NCI-H2081 (cell line): ENCODE measurements around the gene KSR1.

Experiments used
- DNase-seq, 2 experiments: peaks; one replicate each; lab custom pipeline; 2025; lab: John Stamatoyannopoulos, UW

The KSR1 gene

DNA sequence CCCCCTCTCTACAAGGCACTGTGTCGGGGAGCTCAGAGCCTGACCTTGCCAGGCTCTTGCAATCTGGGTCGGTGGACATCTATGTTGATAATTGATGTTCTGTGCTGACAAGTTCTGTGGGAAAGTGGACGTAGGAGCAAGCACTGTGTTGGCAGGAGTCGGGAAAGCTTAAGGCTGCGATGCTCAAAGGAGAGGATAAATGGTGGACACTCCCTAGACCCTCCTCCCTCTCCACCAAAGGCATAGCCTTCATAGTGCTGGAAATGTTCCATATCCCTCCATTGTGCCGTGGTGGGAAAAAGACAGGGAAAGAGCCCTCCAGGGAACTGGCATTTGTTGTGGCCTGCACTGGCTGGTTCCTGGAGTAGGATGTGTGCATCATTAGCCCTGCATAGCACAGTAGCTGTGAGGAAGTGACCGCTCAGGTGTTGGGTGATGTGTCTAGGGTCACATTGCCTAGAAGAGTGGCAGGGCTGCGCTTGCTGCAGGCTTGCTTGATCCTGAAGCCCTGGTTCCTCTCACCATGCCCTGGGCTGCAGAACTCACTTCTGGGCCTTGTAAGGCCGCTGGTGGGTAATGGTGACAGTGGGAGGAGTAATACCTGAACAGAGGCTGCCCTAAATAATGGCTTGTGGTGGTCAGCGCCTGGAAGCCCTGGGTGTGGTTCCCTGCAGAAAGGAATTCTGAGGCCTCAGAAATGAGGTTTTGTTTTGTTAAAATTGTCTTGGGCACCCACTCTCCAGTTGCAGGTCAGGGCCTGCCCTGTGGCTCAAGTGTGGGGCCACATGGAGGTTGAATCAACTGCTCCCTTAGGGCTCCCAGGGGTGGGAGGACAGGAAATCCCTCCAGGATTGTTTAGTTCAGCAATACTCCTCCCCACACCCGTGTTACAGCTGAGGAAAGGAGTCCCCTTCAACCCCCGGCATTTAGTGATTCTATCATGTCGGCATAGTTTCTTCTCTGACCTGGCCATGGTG, 62.6 kb downstream of the KSR1 start:
- no peak for DNase-seq

DNA sequence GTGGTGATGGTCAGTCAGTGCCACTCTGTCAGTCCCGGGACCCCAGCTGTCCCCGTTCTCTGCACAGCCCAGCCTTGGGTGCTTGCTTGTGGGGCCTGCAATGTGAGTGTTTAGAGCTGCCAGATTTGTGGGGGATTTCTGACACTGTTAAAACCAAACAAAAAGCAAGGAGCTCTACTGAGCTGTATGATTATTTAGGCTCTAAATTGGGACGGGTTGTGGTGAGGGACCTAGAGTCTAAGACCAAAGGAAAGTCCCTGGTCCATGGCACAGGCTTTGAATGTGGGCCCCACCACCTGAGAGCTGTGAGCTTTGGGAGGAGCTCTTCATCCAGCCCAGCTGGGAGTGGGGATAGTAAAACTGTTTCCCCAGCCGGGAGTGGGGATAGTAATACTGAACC, 63.3 kb downstream of the KSR1 start:
- DNase-seq, result no peak

DNA sequence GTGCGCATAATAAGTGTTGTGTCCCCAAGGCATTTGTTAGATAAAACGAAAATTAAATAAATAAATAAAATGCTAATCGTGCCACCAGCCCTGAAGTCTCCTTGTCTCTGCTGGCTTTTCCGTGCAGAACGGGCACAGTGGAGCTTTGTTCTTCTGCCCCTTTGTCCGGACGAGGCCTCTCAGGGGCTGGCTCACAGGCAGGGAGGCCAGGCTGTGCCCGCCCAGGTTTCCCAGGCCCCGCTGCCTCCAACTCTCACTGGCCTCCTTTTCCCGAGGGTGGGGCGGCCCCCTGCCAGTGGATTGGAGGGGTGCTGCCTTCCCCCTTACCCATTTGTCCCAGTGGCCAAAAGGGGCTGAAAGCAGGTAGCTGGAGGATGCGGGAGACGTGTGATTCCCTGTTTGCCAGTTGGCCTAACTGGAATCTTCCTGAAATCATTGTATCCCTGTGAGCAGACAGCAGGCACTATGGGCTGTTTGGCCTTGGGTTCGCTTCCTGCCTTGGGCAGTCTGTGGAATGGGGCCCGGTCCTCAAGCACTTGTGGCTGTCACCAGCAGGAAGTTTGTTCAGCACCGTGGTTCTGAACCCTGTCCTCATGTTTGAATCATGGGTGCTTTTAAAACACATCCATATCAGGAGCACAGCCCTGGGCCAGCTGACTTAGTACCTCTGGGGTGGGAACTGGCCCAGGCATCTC, 64.4 kb downstream of the KSR1 start:
- no peak for DNase-seq

DNA sequence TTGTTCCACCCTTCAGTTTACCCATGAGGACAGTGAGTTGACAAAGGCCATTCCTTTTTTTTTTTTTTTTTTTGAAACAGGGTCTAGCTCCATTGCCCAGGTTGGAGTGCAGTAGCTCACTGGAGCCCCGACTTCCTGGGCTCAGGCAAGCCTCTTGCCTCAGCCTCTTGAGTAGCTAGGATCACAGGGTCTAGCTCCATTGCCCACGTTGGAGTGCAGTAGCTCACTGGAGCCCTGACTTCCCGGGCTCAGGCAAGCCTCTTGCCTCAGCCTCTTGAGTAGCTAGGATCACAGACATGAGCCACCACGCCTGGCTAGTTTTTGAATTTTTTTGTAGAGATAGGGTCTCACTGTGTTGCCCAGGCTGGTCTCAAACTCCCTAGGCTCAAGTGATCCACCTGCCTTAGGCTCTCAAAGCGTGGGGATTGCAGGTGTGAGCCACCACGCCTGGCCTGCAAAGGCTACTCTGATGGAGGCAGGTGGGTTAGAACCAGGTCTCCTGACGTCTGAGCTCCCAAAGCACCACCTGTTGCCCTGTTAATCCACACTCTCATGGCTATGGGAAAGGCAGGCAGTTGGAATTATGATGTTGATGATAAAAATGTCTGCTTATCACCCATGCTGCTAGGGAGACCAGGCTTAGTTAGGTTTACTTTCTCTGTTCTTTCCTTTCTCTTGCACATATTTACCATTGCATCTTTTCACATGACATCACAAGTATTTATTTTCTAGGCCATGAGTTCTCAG, 65.2 kb downstream of the KSR1 start:
- DNase-seq, result no peak

DNA sequence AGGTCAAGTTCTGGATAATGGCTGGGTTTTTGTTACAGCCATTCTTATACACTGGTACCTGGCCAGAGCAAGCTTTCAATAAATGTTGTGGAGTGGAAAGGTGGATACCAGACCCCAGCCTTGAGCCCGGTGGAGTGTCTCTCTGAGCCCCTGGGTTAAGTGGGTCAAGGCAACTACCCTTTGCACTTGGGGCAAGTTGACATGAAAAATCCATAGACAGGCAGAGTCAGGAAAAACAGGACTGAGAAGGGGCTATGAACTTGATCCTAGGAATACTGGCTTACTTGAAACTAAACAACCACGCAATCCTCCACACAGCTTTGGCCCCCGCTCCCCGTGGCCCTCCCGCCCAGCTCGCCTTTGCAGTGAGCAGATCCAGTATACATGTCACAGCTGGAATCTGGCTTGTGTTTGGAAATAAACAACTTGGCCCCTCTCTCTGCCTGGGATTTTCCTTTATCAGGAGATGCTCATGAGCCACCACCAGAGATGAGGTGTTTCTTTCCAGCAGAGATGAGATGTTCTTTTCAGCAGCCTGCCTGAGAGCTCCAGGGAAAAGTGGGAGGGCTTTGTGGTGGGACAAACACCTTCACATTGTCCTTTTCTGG, 65.9 kb downstream of the KSR1 start:
- DNase-seq, result no peak

DNA sequence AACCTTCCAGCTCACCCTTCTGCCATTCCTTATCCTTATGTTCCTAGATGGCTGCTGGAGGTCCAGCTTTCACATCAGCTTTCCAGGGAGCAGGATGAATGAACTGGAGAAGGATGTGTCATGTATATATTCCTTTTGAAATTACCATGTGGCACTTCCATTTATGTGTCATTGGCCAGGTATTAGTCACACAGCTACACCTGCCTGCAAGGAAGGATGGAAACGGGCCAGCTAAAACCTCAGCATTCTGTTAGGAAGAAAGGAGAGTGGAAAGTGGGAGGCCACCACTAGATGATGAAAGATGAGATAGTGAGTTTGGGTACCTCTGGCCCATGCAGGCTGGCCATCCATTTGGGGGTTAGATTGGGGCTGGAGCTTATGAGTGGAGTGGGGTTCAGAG, 67.5 kb downstream of the KSR1 start:
- DNase-seq, result no peak

DNA sequence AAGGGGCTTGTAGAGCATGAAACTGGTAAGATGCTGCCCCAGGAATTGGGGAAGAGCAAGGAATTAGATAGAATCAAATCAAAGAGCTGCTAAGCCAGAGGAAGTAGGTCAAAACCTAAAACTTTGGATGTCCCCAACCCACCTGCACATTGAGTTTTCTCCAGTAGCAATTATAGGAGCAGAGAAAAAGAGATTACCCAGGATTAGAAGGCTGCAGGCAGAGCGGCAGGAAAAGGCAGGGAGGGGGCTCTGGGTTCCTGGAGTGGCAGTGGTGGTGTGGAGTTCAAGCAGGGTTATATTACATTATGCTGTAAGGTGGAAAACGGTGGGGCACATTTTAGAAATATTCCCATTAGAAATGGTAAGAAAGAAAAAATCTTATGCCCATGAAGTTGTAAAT, 68.3 kb downstream of the KSR1 start:
- DNase-seq, result no peak

DNA sequence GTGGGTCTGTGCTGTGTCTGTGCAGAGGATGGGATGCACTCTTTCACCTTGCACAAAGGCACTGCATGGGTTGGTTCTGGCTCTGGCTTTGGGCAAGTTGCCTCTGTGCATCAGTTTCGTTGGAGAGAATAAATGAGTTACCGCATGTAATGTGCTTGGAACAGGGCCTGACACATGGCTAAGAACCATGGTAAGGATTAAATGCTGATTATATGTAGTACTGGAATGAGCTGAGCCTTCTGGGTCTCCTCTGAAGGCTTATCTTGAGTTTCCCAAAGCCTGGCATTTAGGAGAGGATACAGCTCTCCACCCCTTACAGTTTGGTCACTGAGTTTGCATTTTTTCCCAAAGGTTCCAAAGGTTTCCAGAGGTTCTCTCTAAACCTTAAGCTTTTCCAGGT, 69.1 kb downstream of the KSR1 start:
- no peak for DNase-seq

DNA sequence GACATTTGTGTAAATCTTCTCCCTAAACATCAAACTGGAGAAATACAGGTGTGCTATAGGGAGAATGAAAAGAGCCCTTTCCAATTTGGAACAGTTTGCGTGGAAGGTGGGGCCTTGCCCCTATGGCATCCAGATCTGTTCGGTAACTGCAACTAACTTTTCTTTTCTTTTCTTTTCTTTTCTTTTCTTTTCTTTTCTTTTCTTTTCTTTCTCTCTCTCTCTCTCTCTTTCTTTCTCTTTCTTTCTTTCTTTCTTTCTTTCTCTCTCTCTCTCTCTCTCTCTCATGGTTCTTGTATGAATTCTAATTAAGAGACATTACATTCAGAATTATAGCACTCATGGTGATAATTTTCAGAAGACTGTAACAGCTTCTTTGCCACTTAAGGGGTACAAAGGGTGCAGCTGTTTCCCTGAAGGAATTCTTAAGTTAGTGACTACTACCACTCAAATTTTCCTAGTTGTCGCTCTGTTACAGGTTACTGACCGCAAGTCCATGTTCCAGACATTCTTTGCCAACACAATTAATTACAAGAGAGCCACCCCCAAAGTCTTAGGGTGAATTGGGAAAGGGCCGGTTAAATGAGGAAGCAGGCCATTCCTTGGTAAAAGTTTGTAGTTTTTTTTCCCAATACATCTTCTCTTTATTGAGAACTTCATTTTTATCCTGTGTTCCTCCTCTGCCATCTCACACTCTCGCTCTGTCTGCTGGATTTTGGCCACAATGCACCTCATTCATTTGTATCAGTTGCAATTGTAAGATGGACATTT, 69.8 kb downstream of the KSR1 start:
- no peak for DNase-seq

DNA sequence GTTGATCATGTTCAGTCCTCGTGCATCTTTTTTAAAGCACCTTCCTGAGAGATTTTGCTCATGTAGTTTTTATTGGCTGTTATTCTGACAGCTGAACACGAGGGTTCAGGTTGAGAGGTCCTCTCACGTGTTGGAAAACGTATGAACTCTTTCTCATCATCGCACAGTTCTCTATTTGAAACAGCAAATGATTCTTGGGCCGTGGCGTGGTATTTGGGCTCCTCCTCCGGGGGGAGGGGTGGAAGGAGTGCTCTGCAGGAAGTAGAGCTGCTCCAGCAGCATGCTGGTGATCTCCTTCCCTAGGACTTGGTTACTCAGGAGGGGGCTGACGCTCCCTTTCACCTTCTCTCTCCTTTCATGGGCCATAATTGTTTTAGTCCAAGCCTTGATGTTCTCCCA, 70.4 kb downstream of the KSR1 start:
- DNase-seq, result no peak

DNA sequence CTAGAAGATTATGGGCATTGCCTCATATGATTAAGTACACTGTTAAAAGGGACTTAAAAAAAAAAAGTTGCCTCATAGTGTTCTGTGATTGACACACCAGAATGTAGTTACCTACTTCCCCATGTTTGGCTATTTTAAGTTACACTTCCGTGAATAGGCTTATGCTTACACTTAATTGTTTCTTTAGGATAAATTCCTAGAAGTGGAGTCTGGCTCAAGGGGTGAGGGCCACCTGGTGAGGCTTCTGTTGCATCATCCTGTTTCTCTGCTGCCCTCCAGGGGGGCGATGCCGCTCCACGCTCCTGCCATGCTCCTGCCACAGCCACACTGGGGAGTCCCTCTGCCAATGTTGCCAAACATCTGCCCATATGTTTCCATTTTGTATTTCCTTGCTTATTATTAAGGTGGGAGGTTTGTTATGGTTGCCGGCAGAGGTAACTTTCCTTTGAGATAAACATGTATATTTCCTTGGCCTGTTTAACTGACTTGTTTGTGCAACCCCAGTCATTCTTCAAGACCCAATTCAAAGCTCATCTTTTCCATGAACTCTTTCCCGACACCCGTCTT, 73.1 kb downstream of the KSR1 start:
- peak in 1 of 2 experiments; percentile 4 for DNase-seq

DNA sequence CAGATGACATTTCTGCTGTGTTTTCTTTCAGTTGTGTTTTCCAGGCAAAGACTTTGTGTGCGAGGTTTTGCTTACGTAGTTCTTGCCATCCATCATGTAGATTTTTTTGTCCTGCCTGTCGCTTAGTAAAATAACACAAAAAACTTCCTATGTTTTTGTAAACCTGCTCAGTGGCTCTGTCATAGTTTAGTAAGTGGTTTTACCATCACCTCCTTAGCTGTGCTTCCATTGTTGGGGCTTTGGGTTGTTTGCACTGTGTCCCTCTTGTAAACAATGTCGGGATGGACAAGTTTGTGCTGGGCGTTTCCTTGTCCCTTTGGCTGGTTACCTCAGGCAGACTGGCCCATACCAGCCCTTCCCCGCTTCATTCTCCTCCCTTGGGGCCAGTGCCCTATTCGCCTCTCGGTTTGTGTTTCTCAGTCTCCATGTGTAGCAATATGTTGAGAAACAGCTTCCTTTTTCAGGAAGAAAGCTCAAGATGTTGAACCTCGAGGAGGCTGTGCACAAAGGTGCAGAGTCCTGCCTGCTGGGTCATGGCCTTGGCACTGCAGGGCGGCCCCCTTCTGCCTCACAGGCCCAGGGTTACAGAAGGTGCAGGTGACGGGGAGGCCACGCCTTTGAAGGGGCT, 74.6 kb downstream of the KSR1 start:
- no peak for DNase-seq

DNA sequence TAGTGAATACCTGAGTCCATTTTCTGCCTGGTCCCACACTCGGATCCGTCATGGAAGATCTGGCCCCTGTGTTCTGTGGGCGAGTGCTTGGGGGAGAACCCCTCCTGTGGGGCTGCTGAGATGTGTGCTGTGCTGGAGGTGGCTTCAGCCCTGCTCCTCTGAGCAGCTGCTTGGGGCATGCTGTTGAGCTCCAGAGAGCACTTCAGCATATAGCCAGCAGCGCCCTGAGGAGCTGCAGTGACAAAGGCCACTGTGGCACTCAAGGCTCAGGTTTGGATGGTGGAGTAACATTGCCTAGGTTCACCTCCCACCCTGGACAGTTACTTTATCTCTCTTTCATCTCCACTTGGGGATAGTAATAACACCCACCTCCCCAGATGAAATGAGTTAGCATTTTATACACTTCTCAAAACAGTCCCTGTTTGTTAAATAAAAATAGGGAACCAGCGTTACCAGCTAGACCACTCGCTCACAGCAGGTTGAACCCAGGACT, 75.3 kb downstream of the KSR1 start:
- no peak for DNase-seq

DNA sequence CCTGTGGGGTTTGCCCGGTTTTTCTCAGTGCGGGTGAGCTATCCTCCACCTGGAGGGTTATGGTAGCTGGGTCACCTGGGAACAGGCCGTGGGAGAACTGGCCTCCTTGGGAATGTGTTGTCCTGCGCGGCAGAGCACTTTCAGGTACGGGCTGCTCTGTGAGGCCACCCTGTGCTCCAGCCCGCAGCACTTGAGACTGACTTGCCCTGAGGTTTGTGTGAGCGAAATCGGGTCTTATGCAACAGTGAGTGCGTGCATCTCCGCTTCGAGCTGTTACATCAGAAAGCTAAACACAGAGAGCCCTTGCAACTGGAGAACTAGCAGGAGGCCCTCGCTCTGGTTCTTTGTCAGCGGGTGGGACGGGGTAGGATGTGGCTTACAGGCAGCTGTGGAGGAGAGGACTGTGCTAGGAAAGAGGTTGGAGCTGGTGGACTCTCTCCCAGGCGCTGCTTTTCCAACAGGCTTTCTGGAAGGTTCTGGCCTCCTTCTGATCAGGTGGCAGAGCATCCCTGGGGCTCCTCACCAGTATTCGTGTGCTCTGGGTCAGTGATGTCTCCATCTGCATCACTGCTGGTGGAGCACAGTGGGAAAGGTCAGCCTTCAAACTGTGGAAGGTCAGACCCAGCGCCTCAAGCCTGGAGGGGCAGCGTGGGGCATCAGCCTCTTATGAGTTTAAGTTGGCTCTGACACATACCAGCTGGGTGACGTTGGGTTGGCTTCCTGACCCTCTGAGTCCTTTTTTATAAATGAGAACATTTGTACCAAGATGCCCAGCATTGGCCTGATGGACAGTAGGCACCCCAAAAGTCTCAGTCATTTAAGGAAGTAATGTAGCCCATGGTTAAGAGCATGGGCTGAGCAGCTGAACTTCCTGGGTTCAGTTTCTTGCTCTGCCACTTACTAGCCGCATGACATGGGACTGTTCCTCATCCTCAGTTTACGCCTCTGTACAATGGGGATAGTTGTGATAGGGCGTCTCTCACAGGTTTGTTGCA, 76.3 kb downstream of the KSR1 start:
- no peak for DNase-seq

DNA sequence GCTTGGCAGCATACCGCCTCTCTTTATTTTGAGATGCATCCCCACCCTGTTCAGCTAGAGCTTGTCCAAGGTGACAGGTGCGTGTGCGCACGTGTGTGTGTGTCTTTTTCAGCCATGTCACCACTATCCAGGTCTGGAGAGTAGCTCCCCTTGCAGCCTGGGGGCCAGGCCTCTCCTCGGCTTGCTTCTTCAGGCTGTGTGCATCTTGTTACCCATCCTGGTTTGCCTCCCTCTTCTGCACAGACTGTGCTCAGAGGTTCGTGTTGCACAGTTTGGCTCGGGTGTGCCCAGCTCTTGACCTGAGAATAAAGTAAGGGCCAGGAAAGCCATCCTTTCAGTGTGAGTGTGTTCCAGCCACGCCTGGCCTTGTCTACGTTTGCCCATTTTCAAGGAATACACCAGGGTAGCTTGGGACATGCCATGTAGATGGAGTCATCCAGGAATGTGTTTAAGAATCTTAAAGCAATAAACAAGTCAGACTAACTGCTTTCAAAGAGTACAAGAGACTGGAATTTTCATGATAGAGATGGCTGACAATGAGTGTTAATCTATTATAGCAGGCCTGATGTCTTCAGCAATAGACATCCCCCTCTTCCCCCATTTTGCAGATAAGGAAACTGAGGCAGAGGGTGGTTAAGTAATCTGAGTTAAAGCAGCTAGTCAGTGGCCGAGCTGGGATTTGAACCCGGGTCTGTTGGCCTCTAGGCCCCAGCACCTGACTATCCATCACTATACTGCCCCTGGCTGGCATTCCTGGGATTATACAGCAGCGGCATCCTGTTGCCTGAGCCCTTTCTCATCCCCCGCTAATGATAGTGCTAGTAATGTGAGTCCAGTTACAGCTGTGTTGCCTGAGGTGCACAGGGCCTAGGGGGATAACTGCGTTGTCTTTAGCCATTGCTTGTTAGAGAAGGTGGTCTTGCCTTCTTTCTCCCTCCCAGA, 77.9 kb downstream of the KSR1 start:
- no peak for DNase-seq

DNA sequence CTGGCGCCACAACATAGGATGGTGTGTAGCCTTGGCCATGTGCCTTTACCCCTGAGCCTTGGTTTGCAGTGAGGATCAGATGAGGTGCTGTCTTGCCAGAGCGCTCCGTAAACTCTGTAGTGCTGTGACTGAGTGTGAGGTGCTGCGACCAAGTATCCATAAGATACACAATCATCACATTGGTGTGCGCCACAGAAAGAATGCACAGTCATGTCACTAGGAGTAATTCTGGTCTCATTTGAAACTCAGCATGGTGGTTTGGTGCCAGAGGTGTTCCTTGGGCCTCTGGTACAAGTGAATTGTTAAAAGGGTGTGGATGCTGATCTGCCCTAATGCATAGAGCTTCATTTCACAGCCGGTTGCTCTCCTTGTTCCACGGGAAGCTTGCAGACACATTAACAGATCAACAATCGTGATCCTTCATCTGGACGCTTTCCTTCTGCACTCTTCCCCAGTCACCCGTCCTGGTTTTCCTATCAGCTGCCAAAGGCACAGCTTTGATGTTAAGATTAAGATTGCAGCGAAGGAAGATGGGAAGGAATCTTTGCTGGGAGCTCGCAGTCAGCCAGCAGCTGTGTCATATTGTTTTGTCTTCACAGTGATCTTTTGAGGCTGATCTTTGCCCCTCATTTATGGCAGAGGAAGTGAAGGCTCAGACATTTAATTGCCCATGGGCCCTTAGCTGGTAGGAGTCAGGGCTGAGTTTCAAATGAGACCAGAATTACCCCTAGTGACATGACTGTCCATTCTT, 79.1 kb downstream of the KSR1 start:
- no peak for DNase-seq

DNA sequence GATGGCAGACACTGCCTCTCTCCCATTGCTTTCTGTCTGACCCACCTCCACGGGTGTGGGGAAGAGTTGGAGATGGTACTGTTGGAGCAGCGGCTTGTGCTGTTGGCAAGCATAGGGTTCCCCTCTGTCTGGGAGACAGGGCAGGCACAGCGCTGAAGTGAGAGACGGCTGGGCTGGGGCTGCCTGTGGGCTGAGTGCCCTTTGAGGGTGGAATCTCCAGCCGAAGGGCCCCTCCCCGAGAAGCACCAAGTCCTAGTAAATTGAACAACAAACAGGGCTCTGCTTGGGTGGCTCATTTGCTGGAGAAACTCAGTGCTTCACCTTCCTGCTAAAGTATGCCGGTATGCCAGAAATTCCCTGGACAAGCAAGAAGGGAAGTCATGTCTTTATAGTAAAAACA, 79.7 kb downstream of the KSR1 start:
- no peak for DNase-seq
